Tibial nerve (tissue), 4 donors: ENCODE measurements around the gene HIP1R.
A peak's percentile ranks its signal among the peaks of the same experiment; 100 is the strongest.

Source experiments
- EP300 ChIP-seq, 2 donors: sonication (generic); formaldehyde crosslinking; IDR thresholded peaks; one replicate each; pipeline ENCODE4 v1.6.1; 2017; ENCODE audit warnings: antibody characterized with exemption in 2 of 2, mild to moderate bottlenecking in 1 of 2
- POLR2A ChIP-seq, 2 donors: fragments of 450-650 bp; IDR thresholded peaks; one replicate each; pipeline ENCODE4 v1.6.1; 2017; ENCODE audit warnings: antibody characterized with exemption in 2 of 2, mild to moderate bottlenecking in 2 of 2, moderate library complexity in 2 of 2
- TF ChIP-seq, protein P1 (sequence below), 5 experiments: fragments of 200-600 bp in 3 of 5; fragments of 450-650 bp in 2 of 5; sonication (generic) in 3 of 5; IDR thresholded peaks; one replicate each; pipeline ENCODE4 v1.5.1; 2016 to 2019; ENCODE audit warnings: antibody characterized with exemption in 5 of 5, mild to moderate bottlenecking in 3 of 5, moderate library complexity in 2 of 5

DNA sequence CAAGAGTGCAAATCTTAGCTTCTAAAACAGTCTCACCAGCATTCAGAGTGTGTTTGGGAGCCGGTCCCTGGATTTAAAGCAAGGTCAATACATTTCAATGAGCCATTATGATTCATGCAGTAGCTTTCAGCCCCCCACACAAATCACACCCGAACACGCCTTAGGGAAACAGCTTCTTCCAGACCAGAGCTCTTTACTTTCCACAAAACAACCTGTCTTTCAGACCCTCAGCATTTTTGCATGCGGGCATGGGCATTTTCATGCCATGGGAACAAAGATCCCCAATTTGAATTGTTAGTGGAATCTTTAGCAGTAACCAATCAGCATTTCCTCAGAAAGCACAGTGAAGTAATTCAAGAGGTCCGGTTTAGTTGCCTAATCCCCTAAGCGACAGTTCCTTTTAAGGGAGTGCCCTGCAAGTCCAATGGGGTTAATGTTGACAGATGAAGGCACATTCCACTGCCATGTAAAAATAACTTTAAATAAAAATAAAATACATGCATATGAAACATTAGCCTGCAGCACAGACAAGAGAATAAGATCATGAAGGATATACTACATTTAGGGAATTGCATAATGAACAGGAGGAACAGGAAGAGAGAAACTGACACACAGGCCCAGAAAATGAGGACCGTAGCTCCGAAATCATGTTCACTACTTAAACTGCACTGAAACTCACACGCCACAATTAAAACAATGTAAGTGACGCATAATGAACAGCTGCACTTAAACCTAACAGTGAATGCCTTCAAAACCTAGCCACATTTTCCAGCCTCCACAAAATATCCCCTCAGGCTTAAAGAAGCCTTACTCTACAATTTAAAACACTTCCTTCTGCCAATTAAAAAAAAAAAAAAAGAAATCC, 56.6 kb downstream of the HIP1R start:
- TF ChIP-seq, protein P1, sequence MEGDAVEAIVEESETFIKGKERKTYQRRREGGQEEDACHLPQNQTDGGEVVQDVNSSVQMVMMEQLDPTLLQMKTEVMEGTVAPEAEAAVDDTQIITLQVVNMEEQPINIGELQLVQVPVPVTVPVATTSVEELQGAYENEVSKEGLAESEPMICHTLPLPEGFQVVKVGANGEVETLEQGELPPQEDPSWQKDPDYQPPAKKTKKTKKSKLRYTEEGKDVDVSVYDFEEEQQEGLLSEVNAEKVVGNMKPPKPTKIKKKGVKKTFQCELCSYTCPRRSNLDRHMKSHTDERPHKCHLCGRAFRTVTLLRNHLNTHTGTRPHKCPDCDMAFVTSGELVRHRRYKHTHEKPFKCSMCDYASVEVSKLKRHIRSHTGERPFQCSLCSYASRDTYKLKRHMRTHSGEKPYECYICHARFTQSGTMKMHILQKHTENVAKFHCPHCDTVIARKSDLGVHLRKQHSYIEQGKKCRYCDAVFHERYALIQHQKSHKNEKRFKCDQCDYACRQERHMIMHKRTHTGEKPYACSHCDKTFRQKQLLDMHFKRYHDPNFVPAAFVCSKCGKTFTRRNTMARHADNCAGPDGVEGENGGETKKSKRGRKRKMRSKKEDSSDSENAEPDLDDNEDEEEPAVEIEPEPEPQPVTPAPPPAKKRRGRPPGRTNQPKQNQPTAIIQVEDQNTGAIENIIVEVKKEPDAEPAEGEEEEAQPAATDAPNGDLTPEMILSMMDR (IDR thresholded peaks at IDR 0.05) = no peak
- TF ChIP-seq EP300 (IDR thresholded peaks at IDR 0.05) (peak in 1 of 2 donors; percentile 53), POLR2A (IDR thresholded peaks at IDR 0.05) (peak in 1 of 2 donors; percentile 25)
